Hematopoietic multipotent progenitor cell (in vitro differentiated cells): Measurements from ENCODE around the gene TMEM204. TPM values are rescaled to one million over a fixed set of nuclear protein-coding genes. Genes with fewer than 3 reads are reported as not detected.

Source experiments
- DNase-seq, 3 donors: peaks; one replicate each; pipeline ENCODE4 v3.0.0-alpha.2; 2011 to 2015; ENCODE audit warnings: low read depth in 2 of 3, low spot score in 2 of 3
- total RNA-seq: library from RNA; depleted of rRNA; stranded (reverse); fragments of >200 nt; gene quantifications from one replicate; pipeline ENCODE4 v1.2.3, GENCODE V29; 2012

TMEM204 gene
- total RNA-seq, 1 donor = 14.8 TPM

- no peak for DNase-seq
Measured at GRCh38 chr16:1553946-1554825, 20.7 kb downstream of the TMEM204 start.

- no peak for DNase-seq
Measured at GRCh38 chr16:1554826-1555445, 21.5 kb downstream of the TMEM204 start.

DNA sequence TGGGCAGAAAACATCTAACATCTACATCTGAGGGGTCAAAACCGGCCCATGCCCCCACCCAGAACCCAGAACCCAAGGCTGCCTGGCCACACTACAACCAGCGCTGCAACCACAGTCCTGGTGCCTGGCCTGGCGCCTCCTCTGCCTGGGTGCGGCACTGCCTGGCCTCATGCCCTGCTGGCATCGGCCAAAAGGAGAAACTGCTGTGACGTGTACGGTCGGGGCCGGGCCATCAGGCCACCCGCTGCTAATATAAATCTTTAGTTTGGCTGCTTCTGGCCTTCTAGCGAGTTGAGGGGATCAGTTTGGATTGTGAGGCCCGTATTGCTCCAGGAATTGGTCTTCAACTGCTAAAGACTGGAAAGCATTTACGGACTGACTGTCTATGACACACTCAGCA lies 22.8 kb downstream of the TMEM204 start:
- DNase-seq = no peak

DNA sequence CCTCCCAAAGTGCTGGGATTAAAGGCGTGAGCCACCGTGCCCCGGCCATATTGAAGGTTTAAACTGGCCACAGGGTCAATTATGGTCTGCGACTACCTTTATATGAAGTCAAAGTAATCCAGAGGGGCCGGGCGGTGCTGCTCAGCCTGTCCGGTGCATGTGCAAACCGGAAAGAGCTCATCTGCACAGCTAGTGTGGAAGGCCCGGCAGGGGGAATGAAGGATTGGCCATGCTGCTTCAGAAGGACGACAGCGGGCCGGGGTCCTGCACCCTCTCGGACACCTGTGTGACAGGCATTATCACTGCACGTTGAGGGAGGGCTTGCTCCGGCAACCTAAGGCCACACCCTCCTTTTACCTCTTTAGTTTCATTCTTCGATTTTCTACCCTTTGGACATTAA lies 23.6 kb downstream of the TMEM204 start:
- no peak for DNase-seq

DNA sequence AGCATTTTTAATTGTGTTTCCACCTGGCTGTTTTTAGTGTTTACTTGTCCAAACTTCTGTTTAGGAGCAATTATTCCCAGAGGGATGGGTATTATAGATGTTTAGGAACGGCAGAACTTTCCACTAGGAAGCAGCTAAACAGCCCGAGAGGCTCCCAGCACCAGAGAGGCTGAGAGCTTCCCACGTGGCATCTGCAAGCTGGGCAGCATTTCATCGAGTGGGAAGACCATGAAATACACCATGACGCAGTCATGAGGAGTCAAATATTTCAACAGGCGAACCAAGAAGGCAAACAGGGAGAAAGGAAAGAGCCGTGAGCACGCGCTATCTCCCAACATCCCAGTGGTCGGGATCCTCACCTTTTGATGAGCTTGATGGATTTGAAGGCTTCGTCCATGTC lies 24.1 kb downstream of the TMEM204 start:
- no peak for DNase-seq

DNA sequence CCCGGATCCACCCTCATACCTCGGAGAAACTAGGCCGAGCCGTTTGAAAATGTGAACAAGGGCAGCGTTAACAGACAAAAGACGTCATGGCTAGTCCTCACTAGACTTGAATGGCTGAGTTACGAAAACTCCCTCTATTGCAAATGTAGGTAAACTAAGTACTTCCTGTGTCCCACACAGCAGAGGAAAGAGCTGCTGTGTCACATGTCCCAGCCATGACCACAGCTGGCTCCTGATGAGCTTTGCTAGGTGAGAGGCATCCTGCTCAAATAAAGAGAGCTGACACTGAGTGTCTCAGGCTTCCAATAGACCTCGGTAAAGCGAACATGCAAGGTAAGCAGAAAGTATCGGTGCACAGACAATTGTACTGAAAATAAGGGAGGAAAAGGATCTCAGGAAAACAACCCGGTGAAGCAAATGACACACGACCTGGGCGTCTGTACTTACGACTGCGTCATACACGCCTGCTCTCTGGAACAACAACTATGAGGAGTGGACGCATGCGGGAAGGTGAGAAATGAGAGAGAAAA lies 26.0 kb downstream of the TMEM204 start:
- DNase-seq = no peak

DNA sequence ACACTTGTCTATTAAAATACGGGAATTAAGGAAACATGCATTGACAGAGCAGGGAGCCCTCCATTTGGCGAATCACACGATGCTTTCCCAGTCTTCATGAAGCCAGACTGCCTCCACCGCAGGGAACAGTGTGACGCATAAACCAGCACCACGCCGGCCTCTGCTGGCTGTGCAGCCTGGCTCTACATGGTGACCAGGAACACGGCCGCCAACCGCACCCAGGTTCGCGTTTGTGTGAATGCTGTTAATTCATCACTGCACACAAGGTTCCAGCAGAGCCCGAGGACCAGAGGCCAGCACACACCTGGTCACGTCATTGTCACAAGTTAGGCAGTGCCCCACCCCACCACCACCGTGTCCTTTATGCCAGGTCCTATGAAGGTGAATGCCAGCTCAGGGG lies 26.7 kb downstream of the TMEM204 start:
- no peak for DNase-seq

DNA sequence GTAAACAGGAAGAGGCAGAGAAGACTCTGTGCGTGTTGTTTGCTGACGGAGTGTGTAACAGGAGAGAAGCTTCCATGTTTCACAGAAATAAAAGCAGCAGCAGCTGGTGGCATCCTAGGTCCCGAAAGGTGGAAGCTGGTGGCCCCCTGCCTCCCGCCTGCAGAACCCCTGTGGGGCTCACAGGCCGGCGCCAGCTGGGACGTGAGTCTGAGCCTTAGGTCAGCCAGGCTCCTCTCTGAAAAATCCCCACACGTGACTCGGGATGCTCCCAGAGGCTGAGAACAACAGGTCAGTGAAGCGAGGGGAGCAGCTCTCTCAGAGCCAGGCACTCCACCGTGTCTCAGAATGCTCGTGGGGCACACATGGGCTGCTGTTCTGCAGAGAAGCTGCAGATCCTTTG lies 27.4 kb downstream of the TMEM204 start:
- no peak for DNase-seq

DNA sequence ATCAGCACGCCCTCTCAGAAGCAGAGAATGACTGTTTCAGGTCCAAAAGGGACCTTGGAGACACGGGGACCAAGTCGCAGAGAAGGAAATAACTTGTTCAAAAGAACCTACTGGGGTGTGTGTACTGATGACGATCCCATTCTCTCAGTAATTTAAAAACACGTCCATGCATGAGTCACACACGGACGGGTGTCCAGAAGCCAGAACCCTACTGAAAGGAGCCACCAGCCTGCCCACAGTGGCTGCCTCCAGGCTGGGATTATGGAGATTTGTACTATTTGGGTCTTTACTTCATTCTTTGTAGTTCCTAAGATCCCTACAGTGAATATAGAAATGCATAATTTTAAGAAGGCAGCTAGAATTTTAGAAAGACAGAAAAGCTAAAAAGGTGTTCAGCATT lies 27.8 kb downstream of the TMEM204 start:
- no peak for DNase-seq

GRCh38 chr16:1561836-1562235 lies 28.4 kb downstream of the TMEM204 start:
- DNase-seq = no peak

GRCh38 chr16:1563786-1564185 lies 30.3 kb downstream of the TMEM204 start:
- DNase-seq = no peak

DNA sequence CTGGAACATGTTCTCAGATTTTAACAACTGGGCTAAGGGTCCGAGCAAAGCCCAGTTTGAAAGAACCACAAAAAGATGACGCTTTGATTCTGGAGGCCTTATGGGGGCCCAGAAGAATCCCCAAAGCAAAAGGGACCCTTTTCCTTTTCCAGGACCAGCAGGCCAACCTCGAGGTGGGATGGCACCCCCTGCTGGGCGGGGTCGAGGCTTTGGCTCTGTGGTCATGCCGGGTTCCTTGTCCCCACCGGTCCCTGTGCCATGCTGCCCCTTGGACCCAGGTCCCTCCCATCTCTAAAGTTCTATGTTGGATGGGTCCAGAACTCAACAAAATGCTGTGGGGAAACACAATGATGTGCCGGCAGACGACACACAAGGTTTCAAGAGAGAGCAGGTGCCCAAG lies 30.9 kb downstream of the TMEM204 start:
- DNase-seq = peak in 1 of 3 donors; percentile 36

DNA sequence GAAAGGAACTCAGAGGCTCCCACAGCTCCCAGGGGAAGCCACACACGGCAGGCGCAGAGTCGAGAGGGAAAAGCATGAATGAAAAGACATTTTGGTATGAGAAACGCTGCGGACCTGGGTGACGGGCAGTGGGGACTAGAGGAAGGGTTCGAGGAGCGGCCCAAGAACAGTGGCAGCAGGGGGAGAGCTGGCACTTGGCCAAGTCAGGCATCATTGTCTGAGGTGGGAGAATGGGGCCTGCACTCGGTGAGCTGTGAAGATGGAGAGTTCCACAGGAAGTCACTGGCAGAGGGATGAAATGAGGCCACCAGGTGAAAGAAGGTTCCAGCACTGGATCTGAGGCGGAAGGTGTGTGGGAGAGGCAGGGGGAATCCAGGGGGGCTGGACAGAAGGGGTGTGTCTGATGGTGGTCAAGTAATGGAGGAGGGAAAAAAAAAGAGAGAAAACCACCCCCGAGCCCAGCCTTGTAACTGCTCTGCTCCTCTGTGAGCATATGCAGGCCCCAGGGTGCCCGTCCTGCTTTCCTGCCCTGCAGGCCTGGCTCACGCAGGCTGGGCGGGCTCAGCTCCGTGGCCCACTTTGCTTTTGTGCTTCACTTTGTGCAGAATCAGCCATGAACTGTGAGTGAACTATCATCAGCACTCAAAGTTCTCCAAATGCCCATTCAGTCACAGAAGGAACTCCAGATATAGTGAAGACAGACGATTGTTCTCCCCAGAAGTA lies 31.8 kb downstream of the TMEM204 start:
- DNase-seq = no peak

DNA sequence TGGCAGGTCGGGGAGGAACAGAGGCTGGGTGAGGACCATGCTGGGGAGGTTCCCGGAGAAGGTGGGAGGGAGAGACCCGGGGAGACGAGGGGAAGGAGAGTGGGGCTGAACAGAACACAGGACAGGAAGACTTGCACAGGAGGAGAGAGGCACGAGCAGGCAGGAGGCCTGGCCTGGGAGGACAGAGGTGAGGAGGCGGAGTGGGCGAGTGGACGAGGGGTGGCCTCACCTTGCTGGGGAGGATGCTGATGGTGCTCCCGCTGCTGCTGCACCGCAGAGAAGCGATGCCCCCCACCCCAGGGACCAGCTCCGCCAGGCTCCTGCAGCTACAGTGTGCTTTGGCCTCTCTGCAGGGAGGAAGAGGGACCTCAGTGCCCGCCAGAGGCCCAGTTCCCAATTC lies 34.5 kb downstream of the TMEM204 start:
- DNase-seq = no peak

GRCh38 chr16:1571012-1571671 lies 37.7 kb downstream of the TMEM204 start:
- DNase-seq = no peak

DNA sequence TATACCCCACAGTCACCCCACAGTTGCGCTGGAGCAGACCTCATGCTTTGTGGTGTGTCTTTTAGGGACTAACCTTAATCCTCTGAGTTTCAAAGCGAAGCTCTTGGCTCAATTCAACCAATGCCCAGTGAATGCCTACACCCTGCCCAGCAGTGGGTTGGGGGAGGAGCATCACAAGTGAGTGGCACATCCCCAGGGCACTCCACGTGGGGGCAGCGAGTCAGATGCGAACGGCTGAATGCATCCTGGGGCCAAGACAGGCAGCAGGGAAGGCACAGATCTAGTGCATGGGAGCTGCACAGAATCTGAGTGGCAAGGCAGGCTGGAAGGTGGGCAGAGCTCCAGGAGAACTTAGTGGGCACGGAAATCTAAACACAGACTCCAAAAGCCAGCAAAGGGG lies 39.2 kb downstream of the TMEM204 start:
- no peak for DNase-seq

GRCh38 chr16:1573301-1573700 lies 39.8 kb downstream of the TMEM204 start:
- DNase-seq = no peak

- no peak for DNase-seq
Measured at GRCh38 chr16:1575578-1575977, 42.1 kb downstream of the TMEM204 start.

DNA sequence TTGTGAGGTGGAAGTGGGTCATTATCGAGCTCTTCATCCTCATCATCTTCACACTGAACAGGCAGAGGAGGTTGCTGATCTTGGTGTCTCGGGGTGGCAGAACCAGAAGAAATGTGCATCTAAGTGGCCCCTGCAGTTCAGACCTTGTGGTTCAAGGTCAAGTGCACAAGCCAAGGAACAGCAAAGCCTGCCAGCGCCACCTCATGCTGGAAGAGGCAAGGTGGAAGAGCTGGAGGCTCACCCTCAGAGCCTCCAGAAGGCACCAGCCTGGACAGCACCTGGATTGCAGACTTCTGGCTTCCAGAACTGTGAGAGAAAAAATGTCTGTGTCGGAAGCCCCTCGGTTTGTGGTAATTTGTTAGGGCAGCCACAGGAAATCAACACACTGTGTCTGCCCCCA lies 45.7 kb downstream of the TMEM204 start:
- peak in 2 of 3 donors; percentile 12 to 43 for DNase-seq

DNA sequence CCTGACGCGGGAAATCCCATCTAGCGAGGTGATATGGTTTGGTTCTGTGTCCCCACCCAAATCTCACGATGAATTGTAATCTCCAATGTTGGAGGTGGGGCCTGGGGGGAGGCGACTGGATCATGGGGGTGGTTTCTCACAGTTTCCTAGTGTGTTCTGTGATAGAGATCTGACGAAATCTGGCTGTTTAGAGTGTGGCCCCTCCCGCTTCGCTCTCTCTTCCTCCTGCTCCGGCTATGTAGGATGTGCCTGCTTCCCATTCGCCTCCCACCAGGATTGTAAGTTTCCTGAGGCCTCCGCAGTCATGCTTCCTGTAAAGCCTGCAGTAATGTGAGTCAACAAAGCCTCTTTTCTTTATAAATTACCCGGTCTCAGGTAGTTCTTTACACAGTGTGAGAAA lies 46.8 kb downstream of the TMEM204 start:
- no peak for DNase-seq

GRCh38 chr16:1580956-1581355 lies 47.5 kb downstream of the TMEM204 start:
- no peak for DNase-seq
